ENCODE measurements around the gene SLBP.

Gene SLBP

GRCh38 chr4:1661695-1662094 lies 50.4 kb downstream of the SLBP start:
- Histone ChIP-seq H3K27ac (ENCODE audit: insufficient read depth, low read depth, low read length, poor library complexity, severe bottlenecking) (no peak overlapping the region), H3K9me3 (ENCODE audit: control insufficient read depth, low read length) (no peaks in the 10 kb centered on the region), H3K36me3 (ENCODE audit: control insufficient read depth, insufficient read depth, low read length) (no peaks in the 10 kb centered on the region), H3K4me1 (ENCODE audit: control insufficient read depth, insufficient read depth, low read length) (no peaks in the 10 kb centered on the region), H3K27me3 (ENCODE audit: control insufficient read depth, insufficient read depth, low read length, poor library complexity, severe bottlenecking) (no peaks in the 10 kb centered on the region), H3K4me3 (ENCODE audit: insufficient read depth, low read depth, low read length) (no peak overlapping the region)
- WGBS, 2 experiments, result 89% methylated on average over 14 of the region's 14 CpGs

DNA sequence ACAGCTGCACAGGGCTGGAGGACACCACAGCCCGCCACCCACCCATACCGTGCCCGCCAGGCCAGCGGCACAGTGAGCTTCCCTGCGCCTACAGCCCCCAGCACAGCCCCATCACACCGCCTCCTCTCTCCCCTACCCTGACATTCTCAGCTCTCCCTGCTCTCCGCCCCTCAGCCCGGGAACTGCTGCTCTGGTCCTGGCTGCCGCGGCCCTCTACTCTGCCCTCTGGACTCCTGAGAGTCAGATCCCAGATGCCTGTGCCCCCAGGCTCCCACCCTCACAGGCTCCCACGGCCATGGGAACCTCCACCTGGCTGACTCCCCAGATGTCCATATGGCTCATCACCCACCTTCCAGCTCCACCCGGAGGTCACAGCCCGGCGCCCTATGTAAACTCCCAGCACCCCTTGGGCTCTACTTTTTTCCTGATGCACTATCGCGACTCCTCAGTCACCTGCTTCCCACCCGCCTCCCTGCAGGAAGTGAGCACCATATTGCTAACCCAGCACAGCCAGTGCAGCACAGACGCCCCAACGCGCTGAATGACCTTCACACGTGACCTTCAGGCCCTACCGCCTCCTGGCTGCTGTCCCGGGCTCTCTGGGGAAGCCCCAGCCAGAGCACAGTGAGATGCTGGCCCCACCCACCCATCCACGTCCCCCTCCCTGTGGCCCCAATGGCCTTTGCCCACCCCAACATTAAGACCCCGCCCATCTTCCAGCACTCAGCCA lies 51.0 kb downstream of the SLBP start:
- H3K36me3 ChIP-seq (ENCODE audit: control insufficient read depth, insufficient read depth, low read length), result no peaks in the 10 kb centered on the region
- no peaks in the 10 kb centered on the region for H3K27me3 ChIP-seq (ENCODE audit: control insufficient read depth, insufficient read depth, low read length, poor library complexity, severe bottlenecking)
- H3K27ac ChIP-seq (ENCODE audit: insufficient read depth, low read depth, low read length, poor library complexity, severe bottlenecking), result no peak overlapping the region
- no peaks in the 10 kb centered on the region for H3K4me1 ChIP-seq (ENCODE audit: control insufficient read depth, insufficient read depth, low read length)
- H3K9me3 ChIP-seq (ENCODE audit: control insufficient read depth, low read length), result no peaks in the 10 kb centered on the region
- WGBS, 2 experiments, result 89 to 91% methylated on average over 25 of the region's 25 CpGs
- H3K4me3 ChIP-seq (ENCODE audit: insufficient read depth, low read depth, low read length), result no peak overlapping the region

DNA sequence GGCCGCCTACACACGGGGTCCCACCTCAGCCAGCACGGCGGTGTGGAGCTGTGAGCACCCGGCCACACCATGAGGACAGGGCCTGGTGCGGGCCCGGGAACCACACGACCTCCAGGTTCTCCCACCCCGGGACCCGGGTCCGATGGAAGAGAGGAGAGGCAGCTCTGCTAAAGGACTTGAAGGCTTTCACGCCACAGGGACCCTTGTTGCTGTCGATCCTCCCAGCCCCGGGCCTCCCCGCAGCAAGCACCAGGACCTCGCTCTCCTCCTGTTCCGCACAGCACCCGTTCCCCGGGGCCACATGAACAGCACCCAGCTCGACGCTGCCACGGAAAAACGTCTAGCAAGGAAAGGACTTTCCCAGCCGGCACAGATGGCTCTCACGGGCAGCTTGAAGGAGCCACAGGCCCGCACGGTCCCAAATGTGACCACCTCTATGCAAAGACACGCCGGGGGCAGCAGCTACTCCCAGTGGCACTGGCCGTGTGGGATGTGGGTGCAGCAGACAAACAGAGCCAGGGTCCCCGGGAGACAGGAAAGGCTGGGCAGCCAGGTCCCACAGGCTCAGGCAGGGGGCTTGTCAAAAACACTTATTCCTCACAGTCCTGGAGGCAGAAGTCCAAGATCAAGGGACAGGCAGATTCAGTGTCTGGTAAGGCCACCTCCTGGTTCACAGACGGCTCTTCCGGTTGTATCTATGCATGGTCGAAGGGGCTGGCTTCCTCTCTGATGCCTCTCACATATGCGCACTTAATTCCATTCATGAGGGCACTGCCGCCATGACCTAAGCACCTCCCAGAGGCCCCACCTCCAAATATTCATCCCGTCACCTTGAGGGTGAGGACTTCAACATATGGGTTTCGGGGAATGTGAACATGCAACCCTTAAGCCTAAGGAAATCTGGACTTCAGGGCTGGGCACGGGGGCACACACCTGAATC lies 52.7 kb downstream of the SLBP start:
- H3K9me3 ChIP-seq (ENCODE audit: control insufficient read depth, low read length), result no peaks in the 10 kb centered on the region
- no peaks in the 10 kb centered on the region for H3K4me1 ChIP-seq (ENCODE audit: control insufficient read depth, insufficient read depth, low read length)
- WGBS, 2 experiments, result 91 to 92% methylated on average over 39 of the region's 39 CpGs
- H3K4me3 ChIP-seq (ENCODE audit: insufficient read depth, low read depth, low read length), result no peak overlapping the region
- H3K36me3 ChIP-seq (ENCODE audit: control insufficient read depth, insufficient read depth, low read length), result no peaks in the 10 kb centered on the region
- H3K27me3 ChIP-seq (ENCODE audit: control insufficient read depth, insufficient read depth, low read length, poor library complexity, severe bottlenecking), result no peaks in the 10 kb centered on the region
- H3K27ac ChIP-seq (ENCODE audit: insufficient read depth, low read depth, low read length, poor library complexity, severe bottlenecking), result no peak overlapping the region

DNA sequence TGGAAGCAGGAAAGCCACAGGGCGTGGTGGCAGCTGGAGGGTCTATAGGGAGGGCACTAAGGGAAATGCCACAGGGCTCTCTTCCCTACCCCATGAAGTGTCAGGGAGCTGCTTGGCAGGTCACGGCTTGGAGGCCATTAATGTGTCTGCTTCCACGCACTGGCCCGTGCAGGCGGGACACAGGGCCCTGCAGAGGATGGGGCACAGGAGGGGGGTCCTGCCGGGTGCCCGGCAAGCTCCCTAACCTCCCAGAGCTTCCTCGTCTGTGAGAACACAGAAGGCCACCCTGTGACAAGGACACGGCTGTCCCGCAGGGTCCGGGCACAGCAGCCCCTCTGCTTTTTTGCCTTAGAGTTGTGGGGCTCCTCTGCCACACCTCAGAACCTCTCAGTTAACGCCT lies 53.5 kb downstream of the SLBP start:
- no peaks in the 10 kb centered on the region for H3K9me3 ChIP-seq (ENCODE audit: control insufficient read depth, low read length)
- no peak overlapping the region for H3K4me3 ChIP-seq (ENCODE audit: insufficient read depth, low read depth, low read length)
- no peaks in the 10 kb centered on the region for H3K4me1 ChIP-seq (ENCODE audit: control insufficient read depth, insufficient read depth, low read length)
- H3K27me3 ChIP-seq (ENCODE audit: control insufficient read depth, insufficient read depth, low read length, poor library complexity, severe bottlenecking), result no peaks in the 10 kb centered on the region
- no peak overlapping the region for H3K27ac ChIP-seq (ENCODE audit: insufficient read depth, low read depth, low read length, poor library complexity, severe bottlenecking)
- H3K36me3 ChIP-seq (ENCODE audit: control insufficient read depth, insufficient read depth, low read length), result no peaks in the 10 kb centered on the region
- 93 to 94% methylated on average over 12 of the region's 12 CpGs for WGBS, 2 experiments

GRCh38 chr4:1658146-1658545 lies 54.0 kb downstream of the SLBP start:
- no peaks in the 10 kb centered on the region for H3K9me3 ChIP-seq (ENCODE audit: control insufficient read depth, low read length)
- 94 to 95% methylated on average over 12 of the region's 12 CpGs for WGBS, 2 experiments
- no peak overlapping the region for H3K4me3 ChIP-seq (ENCODE audit: insufficient read depth, low read depth, low read length)
- H3K4me1 ChIP-seq (ENCODE audit: control insufficient read depth, insufficient read depth, low read length), result no peaks in the 10 kb centered on the region
- no peaks in the 10 kb centered on the region for H3K27me3 ChIP-seq (ENCODE audit: control insufficient read depth, insufficient read depth, low read length, poor library complexity, severe bottlenecking)
- no peak overlapping the region for H3K27ac ChIP-seq (ENCODE audit: insufficient read depth, low read depth, low read length, poor library complexity, severe bottlenecking)
- no peaks in the 10 kb centered on the region for H3K36me3 ChIP-seq (ENCODE audit: control insufficient read depth, insufficient read depth, low read length)

- H3K27ac ChIP-seq (ENCODE audit: insufficient read depth, low read depth, low read length, poor library complexity, severe bottlenecking), result no peak overlapping the region
- no peaks in the 10 kb centered on the region for H3K27me3 ChIP-seq (ENCODE audit: control insufficient read depth, insufficient read depth, low read length, poor library complexity, severe bottlenecking)
- H3K4me1 ChIP-seq (ENCODE audit: control insufficient read depth, insufficient read depth, low read length), result no peaks in the 10 kb centered on the region
- H3K4me3 ChIP-seq (ENCODE audit: insufficient read depth, low read depth, low read length), result no peak overlapping the region
- 95% methylated on average over 19 of the region's 19 CpGs for WGBS, 2 experiments
- no peaks in the 10 kb centered on the region for H3K36me3 ChIP-seq (ENCODE audit: control insufficient read depth, insufficient read depth, low read length)
- H3K9me3 ChIP-seq (ENCODE audit: control insufficient read depth, low read length), result no peaks in the 10 kb centered on the region
Observed at GRCh38 chr4:1656986-1657385, 55.1 kb downstream of the SLBP start.

- Histone ChIP-seq H3K36me3 (ENCODE audit: control insufficient read depth, insufficient read depth, low read length) (no peaks in the 10 kb centered on the region), H3K4me3 (ENCODE audit: insufficient read depth, low read depth, low read length) (no peak overlapping the region), H3K27ac (ENCODE audit: insufficient read depth, low read depth, low read length, poor library complexity, severe bottlenecking) (no peak overlapping the region), H3K9me3 (ENCODE audit: control insufficient read depth, low read length) (no peaks in the 10 kb centered on the region), H3K27me3 (ENCODE audit: control insufficient read depth, insufficient read depth, low read length, poor library complexity, severe bottlenecking) (no peaks in the 10 kb centered on the region), H3K4me1 (ENCODE audit: control insufficient read depth, insufficient read depth, low read length) (no peaks in the 10 kb centered on the region)
- WGBS, 2 experiments, result 91 to 94% methylated on average over 5 of the region's 5 CpGs
Observed at GRCh38 chr4:1656132-1656531, 56.0 kb downstream of the SLBP start.

- H3K27me3 ChIP-seq (ENCODE audit: control insufficient read depth, insufficient read depth, low read length, poor library complexity, severe bottlenecking), result no peaks in the 10 kb centered on the region
Observed at GRCh38 chr4:1655676-1656075, 56.4 kb downstream of the SLBP start.

GRCh38 chr4:1655081-1655480 lies 57.0 kb downstream of the SLBP start:
- H3K27ac ChIP-seq (ENCODE audit: insufficient read depth, low read depth, low read length, poor library complexity, severe bottlenecking), result no peak overlapping the region
- no peaks in the 10 kb centered on the region for H3K9me3 ChIP-seq (ENCODE audit: control insufficient read depth, low read length)
- H3K27me3 ChIP-seq (ENCODE audit: control insufficient read depth, insufficient read depth, low read length, poor library complexity, severe bottlenecking), result no peaks in the 10 kb centered on the region
- no peak overlapping the region for H3K4me3 ChIP-seq (ENCODE audit: insufficient read depth, low read depth, low read length)
- H3K4me1 ChIP-seq (ENCODE audit: control insufficient read depth, insufficient read depth, low read length), result no peaks in the 10 kb centered on the region
- H3K36me3 ChIP-seq (ENCODE audit: control insufficient read depth, insufficient read depth, low read length), result no peaks in the 10 kb centered on the region
- 95 to 97% methylated on average over 47 of the region's 47 CpGs for WGBS, 2 experiments

More at GRCh38 chr4:1655676-1656075, 56.4 kb downstream of the SLBP start:
- H3K9me3 ChIP-seq (ENCODE audit: control insufficient read depth, low read length), result no peaks in the 10 kb centered on the region
- H3K4me1 ChIP-seq (ENCODE audit: control insufficient read depth, insufficient read depth, low read length), result no peaks in the 10 kb centered on the region
- no peak overlapping the region for H3K4me3 ChIP-seq (ENCODE audit: insufficient read depth, low read depth, low read length)
- no peak overlapping the region for H3K27ac ChIP-seq (ENCODE audit: insufficient read depth, low read depth, low read length, poor library complexity, severe bottlenecking)
- WGBS, 2 experiments, result 93 to 94% methylated on average over 18 of the region's 18 CpGs
- no peaks in the 10 kb centered on the region for H3K36me3 ChIP-seq (ENCODE audit: control insufficient read depth, insufficient read depth, low read length)

DNA sequence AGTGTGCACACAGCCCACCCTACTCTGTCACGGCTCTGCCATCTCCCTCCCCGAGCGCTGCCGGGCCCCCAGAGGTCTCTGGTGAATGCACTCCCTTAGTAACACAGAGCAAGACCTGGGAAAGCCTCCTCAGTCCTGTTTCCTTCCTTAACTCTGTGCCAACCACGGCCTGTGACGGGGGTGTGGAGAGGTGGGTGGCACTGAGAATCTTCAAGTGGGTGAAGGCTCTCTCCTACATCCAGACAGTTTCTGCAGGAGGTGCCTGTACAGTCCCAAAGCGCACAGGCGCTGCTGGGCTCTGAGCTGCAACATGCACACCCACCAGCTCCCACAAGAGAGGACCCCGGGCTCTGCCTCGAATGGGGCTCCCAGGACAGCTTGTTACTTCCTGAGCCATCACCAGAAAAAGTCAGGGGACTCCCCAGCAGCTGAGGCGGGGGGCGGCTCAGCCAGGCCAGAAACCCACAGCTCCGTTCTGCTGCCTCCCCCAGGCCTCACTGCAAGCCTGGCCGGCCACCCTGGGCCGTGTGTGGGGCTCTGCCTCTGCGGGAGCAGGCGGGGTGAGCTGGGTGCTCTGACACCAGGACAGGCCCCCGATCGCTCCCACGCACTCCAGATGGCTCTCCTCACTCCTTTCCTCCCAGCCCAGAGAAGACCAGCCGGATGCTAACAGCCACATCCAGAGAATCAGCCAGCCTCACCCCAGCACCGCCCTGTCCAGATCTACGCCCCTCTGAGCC lies 57.7 kb downstream of the SLBP start:
- Histone ChIP-seq H3K27ac (ENCODE audit: insufficient read depth, low read depth, low read length, poor library complexity, severe bottlenecking) (no peak overlapping the region), H3K9me3 (ENCODE audit: control insufficient read depth, low read length) (no peaks in the 10 kb centered on the region), H3K4me3 (ENCODE audit: insufficient read depth, low read depth, low read length) (no peak overlapping the region), H3K36me3 (ENCODE audit: control insufficient read depth, insufficient read depth, low read length) (no peaks in the 10 kb centered on the region), H3K27me3 (ENCODE audit: control insufficient read depth, insufficient read depth, low read length, poor library complexity, severe bottlenecking) (no peaks in the 10 kb centered on the region), H3K4me1 (ENCODE audit: control insufficient read depth, insufficient read depth, low read length) (no peaks in the 10 kb centered on the region)
- 92 to 95% methylated on average over 23 of the region's 23 CpGs for WGBS, 2 experiments
